Endothelial cell of umbilical vein (primary cell): ENCODE data around the gene NEMP1. TPM values are rescaled to one million over a fixed set of nuclear protein-coding genes. Genes with fewer than 3 reads are reported as not detected.
"Not testable (repeated sequence)": the region's sequence is repeated elsewhere in the genome, so short reads cannot be mapped to it uniquely, and the experiment has no call there.

ENCODE experiments used
- BruUV-seq: library from RNA; stranded (reverse); fragments of 400-500 nt; replicated peaks from 2 replicates; lab custom pipeline; 2021; lab: Mats Ljungman, UMichigan
- CTCF ChIA-PET: fragments of 300-600, 350-600 bp; sonication (Branson Sonifier 250); formaldehyde crosslinking; loops from one replicate; lab custom pipeline; 2021; ENCODE audit warnings: antibody characterized with exemption, inconsistent platforms; lab: Charles Lee
- POLR2A ChIA-PET: fragments of 300-600, 350-600 bp; sonication (Branson Sonifier 250); formaldehyde crosslinking; loops from one replicate; lab custom pipeline; 2021; ENCODE audit warnings: antibody characterized with exemption, inconsistent platforms; lab: Charles Lee
- DNase-seq: peaks from one replicate; pipeline ENCODE4 v3.0.0-alpha.2; 2011; ENCODE audit warnings: low read depth, low spot score
- FAIRE-seq: peaks from 2 replicates; lab custom pipeline; 2011; peaks lifted over from hg19 to GRCh38; lab: Jason Lieb, UNC
- H2AFZ ChIP-seq: 2 replicates; pipeline ENCODE4 v1.6.0; 2012; ENCODE audit warnings: low read depth, low read length, control low read depth, inconsistent platforms
- H3K27ac ChIP-seq: 2 replicates; pipeline ENCODE4 v1.5.1; 2011; ENCODE audit warnings: low read depth, mild to moderate bottlenecking, control low read depth, low read length, moderate library complexity; ENCODE audit not compliant: insufficient read depth
- H3K27me3 ChIP-seq, 2 experiments: 2 replicates each; pipeline versions ENCODE4 v1.6.0 to v1.6.1; 2011; ENCODE audit warnings: low read length in 2 of 2, mixed read lengths in 1 of 2; ENCODE audit not compliant: control insufficient read depth in 2 of 2, insufficient read depth in 2 of 2
- H3K36me3 ChIP-seq, 2 experiments: 2 replicates in 1 of 2; 3 replicates in 1 of 2; pipeline ENCODE4 v1.5.1; 2011; ENCODE audit warnings: low read length in 2 of 2, mild to moderate bottlenecking in 1 of 2, moderate library complexity in 1 of 2; ENCODE audit not compliant: control insufficient read depth in 2 of 2, insufficient read depth in 2 of 2; ENCODE audit errors: extremely low read depth in 1 of 2
- H3K4me1 ChIP-seq: 3 replicates; pipeline ENCODE4 v1.5.1; 2011; ENCODE audit warnings: mild to moderate bottlenecking, low read length; ENCODE audit not compliant: control insufficient read depth, insufficient read depth; ENCODE audit errors: extremely low read depth
- H3K4me2 ChIP-seq: 2 replicates; pipeline ENCODE4 v1.6.1; 2011; ENCODE audit warnings: low read length, control low read depth, mixed read lengths; ENCODE audit not compliant: insufficient read depth
- H3K4me3 ChIP-seq, 3 experiments: fragments of 200-600 bp in 1 of 3; sonication (generic), shearing (Covaris generic) in 1 of 3; replicated peaks in 1 of 3; 2 replicates each; pipeline ENCODE4 v1.5.1; 2011 to 2016; ENCODE audit warnings: control low read depth in 3 of 3, low read length in 3 of 3, mild to moderate bottlenecking in 2 of 3, inconsistent platforms in 1 of 3, low read depth in 1 of 3, moderate library complexity in 1 of 3; ENCODE audit not compliant: insufficient read depth in 1 of 3
- H3K79me2 ChIP-seq: 2 replicates; pipeline ENCODE4 v1.6.0; 2012; ENCODE audit warnings: low read length, inconsistent platforms; ENCODE audit not compliant: control insufficient read depth, insufficient read depth
- H3K9ac ChIP-seq: replicated peaks from 2 replicates; pipeline ENCODE3; 2011; ENCODE audit warnings: low read length, control low read depth; ENCODE audit not compliant: insufficient read depth; ENCODE audit errors: extremely low read depth
- H3K9me1 ChIP-seq: replicated peaks from 3 replicates; pipeline ENCODE4 v1.6.0; 2011; ENCODE audit warnings: mild to moderate bottlenecking, low read length; ENCODE audit not compliant: control insufficient read depth, insufficient read depth; ENCODE audit errors: extremely low read depth
- H3K9me3 ChIP-seq: replicated peaks from 2 replicates; pipeline ENCODE4 v1.5.1; 2012; ENCODE audit warnings: low read length, inconsistent platforms; ENCODE audit not compliant: control insufficient read depth, insufficient read depth
- H4K20me1 ChIP-seq: replicated peaks from 2 replicates; pipeline ENCODE3; 2011; ENCODE audit warnings: mild to moderate bottlenecking, low read length; ENCODE audit not compliant: control insufficient read depth, insufficient read depth; ENCODE audit errors: extremely low read depth
- CTCF ChIP-seq, 2 donors: IDR thresholded peaks; 1 replicate in 1 of 2; 2 replicates in 1 of 2; pipeline ENCODE4 v1.5.1; 2011; ENCODE audit warnings: low read length in 2 of 2, mild to moderate bottlenecking in 2 of 2, moderate library complexity in 2 of 2, control low read depth in 1 of 2, inconsistent platforms in 1 of 2, low read depth in 1 of 2; ENCODE audit not compliant: insufficient read depth in 1 of 2; ENCODE audit errors: extremely low read depth in 1 of 2
- EZH2 ChIP-seq: IDR thresholded peaks from 2 replicates; pipeline ENCODE4 v1.6.1; 2012; ENCODE audit warnings: borderline replicate concordance, low read depth, mild to moderate bottlenecking, moderate library complexity, low read length, inconsistent platforms; ENCODE audit not compliant: severe bottlenecking
- FOS ChIP-seq: IDR thresholded peaks from 2 replicates; pipeline ENCODE4 v1.6.1; 2011; ENCODE audit warnings: mild to moderate bottlenecking, low read length, moderate library complexity, borderline replicate concordance; ENCODE audit not compliant: insufficient read depth
- GATA2 ChIP-seq: IDR thresholded peaks from 2 replicates; pipeline ENCODE4 v1.7.0; 2011; ENCODE audit warnings: low read depth, mild to moderate bottlenecking, moderate library complexity, mixed read lengths, low read length; ENCODE audit not compliant: insufficient read length, insufficient read depth
- JUN ChIP-seq: IDR thresholded peaks from 2 replicates; pipeline ENCODE4 v1.6.1; 2011; ENCODE audit warnings: borderline replicate concordance, low read depth; ENCODE audit not compliant: insufficient read length, insufficient read depth
- MAX ChIP-seq: IDR thresholded peaks from 2 replicates; pipeline ENCODE4 v1.6.1; 2011; ENCODE audit not compliant: insufficient read depth, insufficient read length
- MYC ChIP-seq: IDR thresholded peaks from one replicate; pipeline ENCODE4 v1.6.1; 2011; ENCODE audit warnings: mild to moderate bottlenecking, low read depth, low read length
- POLR2A ChIP-seq: IDR thresholded peaks from 2 replicates; pipeline ENCODE4 v1.6.1; 2012; ENCODE audit warnings: low read depth, mild to moderate bottlenecking, control low read depth, low read length
- POLR2AphosphoS5 ChIP-seq: IDR thresholded peaks from 2 replicates; pipeline ENCODE4 v1.6.1; 2012; ENCODE audit warnings: low read depth, mild to moderate bottlenecking, control low read depth, low read length, moderate library complexity; ENCODE audit not compliant: insufficient read depth
- dilution Hi-C: fragments of 300-500 bp; cut with MboI; formaldehyde crosslinking; loops from one replicate; pipeline ENCODE4 v1.15.0; 2019; ENCODE audit warnings: low sequenced_read_pairs; ENCODE audit not compliant: extremely low pct_ligation_motif_present
- intact Hi-C: fragments of 100-400 bp; cut with micrococcal nuclease; formaldehyde crosslinking; loops from one replicate; pipeline ENCODE4 v1.10.0; 2022
- polyA plus RNA-seq, 4 experiments: library from polyadenylated mRNA; depleted of rRNA in 3 of 4; stranded (reverse) in 3 of 4; unstranded in 1 of 4; fragments of >200 nt; gene quantifications; 2 replicates each; pipeline versions ENCODE4 v1.2.1 to v1.2.3, GENCODE V29; 2011 to 2012; ENCODE audit warnings: missing spikeins in 1 of 4
- total RNA-seq: library from RNA; stranded (reverse); gene quantifications from 2 replicates; pipeline ENCODE4 v1.2.3, GENCODE V29; 2021

Gene NEMP1
- total and polyA plus RNA-seq, 2 donors (not counting 3 experiments of a cell fraction or from before 2014, with no cell fraction given): 10.8 to 21.5 TPM

- H3K4me1 ChIP-seq: no peaks in the 10 kb centered on the region
- FAIRE-seq (no peak), DNase-seq (no peak)
- CTCF ChIA-PET: interaction anchor here (1.3 kb wide), 1 partner anchor 54 kb away, joined by 3 read pairs; no protein-coding TSS in a partner anchor
- intact Hi-C loops: no loop called here
- no peak for TF ChIP-seq MYC
- TF ChIP-seq GATA2: no peak
- TF ChIP-seq MAX: no peak
- no peak for TF ChIP-seq FOS
- no peak for TF ChIP-seq POLR2A
- TF ChIP-seq JUN: no peak
- TF ChIP-seq CTCF (IDR thresholded peaks at IDR 0.05; ENCODE audit: extremely low read depth in 1 of 2, insufficient read depth in 1 of 2, low read depth in 1 of 2, low read length in 2 of 2): no peak
- no peak for TF ChIP-seq EZH2
- no peak for TF ChIP-seq POLR2AphosphoS5
- H3K36me3 ChIP-seq: peaks cover 6 to 10% of the 10 kb centered on the region in 2 experiments
- H3K27ac ChIP-seq: no peak overlapping the region
- dilution Hi-C loops: no loop called here
- no peaks in the 10 kb centered on the region for H3K9me1 ChIP-seq
- no TSS peak for BruUV-seq
- no peaks in the 10 kb centered on the region for H4K20me1 ChIP-seq
- no peak overlapping the region for H3K4me2 ChIP-seq
- H3K9ac ChIP-seq: no peak overlapping the region
- no peaks in the 10 kb centered on the region for H3K79me2 ChIP-seq
- H2AFZ ChIP-seq: no peak overlapping the region
- H3K9me3 ChIP-seq: no peaks in the 10 kb centered on the region
- POLR2A ChIA-PET: no interaction called here
- H3K4me3 ChIP-seq: no peak overlapping the region
- H3K27me3 ChIP-seq: peaks cover 0 to 1% of the 10 kb centered on the region in 2 experiments
Measured at GRCh38 chr12:57055824-57056223, 22.8 kb downstream of the NEMP1 start.

GRCh38 chr12:57053901-57054300 lies 24.7 kb downstream of the NEMP1 start:
- H3K9me1 ChIP-seq, H3K27me3 ChIP-seq, CTCF ChIA-PET, POLR2A ChIA-PET, H3K9ac ChIP-seq, H3K4me3 ChIP-seq, H3K79me2 ChIP-seq, BruUV-seq, intact Hi-C loops, H4K20me1 ChIP-seq, H3K27ac ChIP-seq, H2AFZ ChIP-seq, H3K9me3 ChIP-seq, H3K4me1 ChIP-seq, dilution Hi-C loops, H3K36me3 ChIP-seq, H3K4me2 ChIP-seq, FAIRE-seq, DNase-seq: not testable (repeated sequence)

- POLR2A ChIA-PET, H3K27ac ChIP-seq, H2AFZ ChIP-seq, H4K20me1 ChIP-seq, H3K9me3 ChIP-seq, DNase-seq, CTCF ChIA-PET, H3K4me3 ChIP-seq, H3K9ac ChIP-seq, FAIRE-seq, H3K79me2 ChIP-seq, H3K4me1 ChIP-seq, dilution Hi-C loops, BruUV-seq, H3K9me1 ChIP-seq, H3K27me3 ChIP-seq, H3K36me3 ChIP-seq, H3K4me2 ChIP-seq, intact Hi-C loops: not testable (repeated sequence)
Measured at GRCh38 chr12:57053146-57053545, 25.4 kb downstream of the NEMP1 start.
